HepG2 (cell line): Measurements from ENCODE around the gene EYA2. TPM values are rescaled to one million over a fixed set of nuclear protein-coding genes. Genes with fewer than 3 reads are reported as not detected.

ENCODE experiments used
- ATAC-seq: fragments of 200-7000 bp; cut with Tn5 transposase; 3 replicates; pipeline ENCODE4 v1.9.1; 2020; ENCODE audit warnings: mild to moderate bottlenecking, moderate library complexity
- BruUV-seq: library from RNA; stranded (reverse); fragments of 400-500 nt; replicated peaks from 2 replicates; lab custom pipeline; 2021; lab: Mats Ljungman, UMichigan
- CTCF ChIA-PET: fragments of 300-600 bp; formaldehyde crosslinking; extraction: SDS; loops from one replicate; lab custom pipeline; 2021; ENCODE audit warnings: low total read pairs, inconsistent platforms, low intra/inter-chr PET ratio; lab: Yijun Ruan, JAX
- POLR2A ChIA-PET: fragments of 350-600 bp; sonication (Branson Sonifier 250); formaldehyde crosslinking; loops from one replicate; lab custom pipeline; 2020; ENCODE audit warnings: antibody characterized with exemption, inconsistent platforms; lab: Yijun Ruan, JAX
- DNase-seq: peaks from one replicate; pipeline ENCODE4 v3.0.0-alpha.2; 2015; ENCODE audit warnings: low spot score
- FAIRE-seq: peaks from 3 replicates; lab custom pipeline; 2011; peaks lifted over from hg19 to GRCh38; lab: Jason Lieb, UNC
- H2AFZ ChIP-seq: one replicate; pipeline ENCODE4 v1.6.1; 2011; ENCODE audit warnings: low read length, inconsistent platforms
- H3K27ac ChIP-seq: fragments of 300-600 bp; 3 replicates; pipeline ENCODE4 v1.8.0; 2011; ENCODE audit warnings: mixed run types, mild to moderate bottlenecking, mixed read lengths, low read length, inconsistent platforms; ENCODE audit not compliant: insufficient read depth; ENCODE audit errors: extremely low read length
- H3K27me3 ChIP-seq, 2 experiments: fragments of 200-600 bp in 1 of 2; 2 replicates in 1 of 2; 3 replicates in 1 of 2; pipeline versions ENCODE4 v1.6.0 to v1.8.0; 2011; ENCODE audit warnings: low read length in 2 of 2, mild to moderate bottlenecking in 2 of 2, moderate library complexity in 2 of 2, inconsistent platforms in 1 of 2; ENCODE audit not compliant: insufficient read depth in 2 of 2, control insufficient read depth in 1 of 2
- H3K36me3 ChIP-seq, 2 experiments: fragments of 200-600 bp in 1 of 2; replicated peaks in 1 of 2; 2 replicates in 1 of 2; 3 replicates in 1 of 2; pipeline versions ENCODE4 v1.5.1 to v1.8.0; 2011; ENCODE audit warnings: low read length in 2 of 2, inconsistent platforms in 1 of 2; ENCODE audit not compliant: insufficient read depth in 2 of 2, control insufficient read depth in 1 of 2
- H3K4me1 ChIP-seq: 2 replicates; pipeline ENCODE4 v1.5.1; 2012; ENCODE audit warnings: low read length, inconsistent platforms; ENCODE audit not compliant: insufficient read depth
- H3K4me2 ChIP-seq: 2 replicates; pipeline ENCODE4 v1.6.0; 2011; ENCODE audit warnings: low read depth, low read length, inconsistent platforms
- H3K4me3 ChIP-seq, 3 experiments: fragments of 200-600 bp in 1 of 3; sonication (generic), shearing (Covaris generic) in 1 of 3; replicated peaks in 1 of 3; 2 replicates each; pipeline ENCODE4 v1.5.1; 2011 to 2016; ENCODE audit warnings: low read length in 3 of 3, inconsistent platforms in 2 of 3, low read depth in 2 of 3, mild to moderate bottlenecking in 2 of 3, control low read depth in 1 of 3, mixed read lengths in 1 of 3; ENCODE audit not compliant: insufficient read depth in 1 of 3
- H3K79me2 ChIP-seq: one replicate; pipeline ENCODE4 v1.6.1; 2011; ENCODE audit warnings: low read length, inconsistent platforms; ENCODE audit not compliant: insufficient read depth
- H3K9ac ChIP-seq: 2 replicates; pipeline ENCODE4 v1.6.0; 2011; ENCODE audit warnings: mild to moderate bottlenecking, low read depth, low read length, inconsistent platforms; ENCODE audit not compliant: insufficient read depth
- H3K9me3 ChIP-seq: 2 replicates; pipeline ENCODE4 v1.5.1; 2012; ENCODE audit warnings: mild to moderate bottlenecking, low read length
- H4K20me1 ChIP-seq: 2 replicates; pipeline ENCODE4 v1.6.0; 2011; ENCODE audit warnings: inconsistent platforms, mild to moderate bottlenecking, low read length, moderate library complexity; ENCODE audit not compliant: insufficient read depth
- DR1 ChIP-seq: sonication (generic); formaldehyde crosslinking; IDR thresholded peaks from 2 replicates; pipeline ENCODE4 v1.8.0; 2021; ENCODE audit warnings: mild to moderate bottlenecking, missing genetic modification reagents, inconsistent platforms
- GLMP ChIP-seq: sonication (generic); formaldehyde crosslinking; IDR thresholded peaks from 2 replicates; pipeline ENCODE4 v1.9.0; 2021; ENCODE audit warnings: missing genetic modification reagents, mild to moderate bottlenecking, borderline replicate concordance
- HDAC2 ChIP-seq: sonication (generic); formaldehyde crosslinking; IDR thresholded peaks from 2 replicates; pipeline ENCODE4 v1.4.0; 2020; ENCODE audit warnings: missing genetic modification reagents
- POLR2A ChIP-seq, 2 experiments: IDR thresholded peaks; 2 replicates each; pipeline ENCODE4 v1.6.1; 2011; ENCODE audit warnings: low read depth in 2 of 2, low read length in 2 of 2, mild to moderate bottlenecking in 1 of 2, moderate library complexity in 1 of 2; ENCODE audit not compliant: insufficient read depth in 1 of 2
- RARG ChIP-seq: sonication (generic); formaldehyde crosslinking; IDR thresholded peaks from 2 replicates; pipeline ENCODE4 v1.4.0; 2020; ENCODE audit warnings: low read depth, mild to moderate bottlenecking, missing genetic modification reagents
- RBM22 ChIP-seq: fragments of 200-400 bp; formaldehyde crosslinking; optimal IDR thresholded peaks from 2 replicates; pipeline ENCODE3; 2017; ENCODE audit warnings: mild to moderate bottlenecking, low read length, moderate library complexity
- ZBTB38 ChIP-seq: sonication (generic); formaldehyde crosslinking; IDR thresholded peaks from 2 replicates; pipeline ENCODE4 v1.5.1; 2020; ENCODE audit warnings: mild to moderate bottlenecking, missing genetic modification reagents
- ZNF44 ChIP-seq: sonication (generic); formaldehyde crosslinking; IDR thresholded peaks from 2 replicates; pipeline ENCODE4 v1.5.1; 2020; ENCODE audit warnings: mild to moderate bottlenecking, missing genetic modification reagents
- ZNF614 ChIP-seq: IDR thresholded peaks from 2 replicates; pipeline ENCODE4 v1.6.1; 2018; ENCODE audit warnings: missing biosample characterization, missing genetic modification reagents, inconsistent platforms, borderline replicate concordance
- ZSCAN25 ChIP-seq: sonication (generic); formaldehyde crosslinking; IDR thresholded peaks from 2 replicates; pipeline ENCODE4 v1.8.0; 2022; ENCODE audit warnings: mild to moderate bottlenecking, missing genetic modification reagents
- WGBS: methylation state at CpG from one replicate; pipeline ENCODE4 v1.1.6; 2017; ENCODE audit warnings: low lambda C conversion rate; 5-methylcytosine and 5-hydroxymethylcytosine counted together
- in situ Hi-C: cut with HindIII; loops from 2 replicates; pipeline ENCODE4 v1.10.0; 2017; ENCODE audit warnings: low pct_unique_long_range_greater_than_20kb; ENCODE audit not compliant: extremely low pct_ligation_motif_present
- intact Hi-C: fragments of 100-400 bp; cut with micrococcal nuclease; formaldehyde crosslinking; loops from one replicate; pipeline ENCODE4 v1.10.0; 2022; ENCODE audit not compliant: unreplicated experiment
- polyA plus RNA-seq, 8 experiments: library from polyadenylated mRNA; depleted of rRNA in 3 of 8; stranded (reverse) in 7 of 8; unstranded in 1 of 8; fragments of >200 nt; fragmentation: Illumina TruSeq in 4 of 8; extraction: Trizol in 4 of 8; gene quantifications; 2 replicates each; pipeline versions ENCODE4 v1.2.1 to v1.2.3, GENCODE V29; 2011 to 2016; ENCODE audit warnings: low read depth in 4 of 8, missing spikeins in 1 of 8, mixed read lengths in 1 of 8; ENCODE audit not compliant: insufficient read depth in 1 of 8
- total RNA-seq, 5 experiments: library from RNA; depleted of rRNA; stranded (reverse); fragments of >200 nt; fragmentation: Illumina TruSeq; extraction: Trizol; gene quantifications; 2 replicates each; pipeline ENCODE4 v1.2.3, GENCODE V29; 2016; ENCODE audit warnings: low read depth in 1 of 5

The EYA2 gene
- total and polyA plus RNA-seq, 2 of the 13 experiments (the other 11 are each of a cell fraction or from before 2014, with no cell fraction given), result not detected

DNA sequence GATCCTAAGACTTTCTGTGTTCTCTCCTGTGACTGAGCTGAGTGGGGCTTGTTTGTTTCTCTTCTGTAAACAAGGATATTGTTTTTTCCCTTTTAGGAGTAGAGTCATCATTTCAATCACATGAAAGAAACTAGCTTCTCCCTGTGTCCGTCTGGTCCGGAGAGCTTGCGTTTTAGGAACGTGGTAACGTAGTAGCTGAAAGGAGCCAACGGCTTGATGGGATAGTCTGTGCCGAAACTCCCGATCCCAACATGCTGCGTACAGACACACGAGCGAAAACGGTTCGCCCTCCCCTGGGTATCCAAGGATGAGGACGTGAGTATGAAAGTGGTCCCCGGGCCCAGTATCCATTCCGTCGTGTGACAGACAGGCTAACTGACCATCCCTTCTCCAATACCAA, 315.3 kb downstream of the EYA2 start:
- Histone ChIP-seq H3K27me3 (no peaks in the 10 kb centered on the region), H3K27ac (no peak overlapping the region), H3K4me3 (no peak overlapping the region), H2AFZ (no peak overlapping the region), H3K79me2 (peaks cover 2% of the 10 kb centered on the region), H4K20me1 (peaks cover 27% of the 10 kb centered on the region; the same call in 1 of the 2 replicates), H3K9ac (no peak overlapping the region), H3K4me1 (peaks cover 13% of the 10 kb centered on the region), H3K4me2 (no peak overlapping the region), H3K9me3 (no peaks in the 10 kb centered on the region), H3K36me3 (peaks cover 58 to 69% of the 10 kb centered on the region in 2 experiments)
- 97% methylated on average over 17 of the region's 17 CpGs for WGBS
- FAIRE-seq, result no peak
- ChIA-PET POLR2A (interaction anchor here (0.5 kb wide), 1 partner anchor 81 kb away, joined by 5 read pairs; no protein-coding TSS in a partner anchor), CTCF (no interaction called here)
- DNase-seq, result no peak
- in situ Hi-C loops (no loop called here), intact Hi-C loops (no loop called here)
- TSS peak; percentile 40 for BruUV-seq
- TF ChIP-seq POLR2A (IDR thresholded peaks at IDR 0.05; ENCODE audit: insufficient read depth in 1 of 2, low read depth in 2 of 2, low read length in 2 of 2) (0 out of 4 replicates have a peak, but pooled peaks of 1 of the 2 experiments have one; percentile 8), GLMP (CRISPR knock-in tag) (no peak), RBM22 (peak; percentile 82), ZBTB38 (CRISPR knock-in tag) (peak; percentile 69; the same call in 1 of the 2 replicates)
- no peak for ATAC-seq

DNA sequence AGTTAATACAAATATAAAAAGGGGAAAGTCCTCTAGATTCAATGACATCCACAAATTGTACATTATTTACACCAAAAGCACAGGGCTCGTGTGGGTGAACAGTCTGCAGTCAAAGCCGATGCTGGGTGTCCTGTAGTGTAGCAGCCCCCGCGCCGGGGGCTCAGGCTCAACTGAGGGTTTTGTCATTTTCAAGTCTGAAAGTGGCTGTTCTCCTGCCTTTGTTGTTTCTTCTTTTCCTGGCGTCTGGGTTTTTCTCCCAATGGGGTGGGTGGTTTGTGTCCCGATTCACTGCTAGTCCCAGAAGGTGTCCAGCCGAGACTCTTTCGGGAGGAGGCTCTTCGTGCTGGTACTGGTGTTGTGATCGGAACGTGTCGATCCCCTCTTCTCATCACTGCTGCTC, 315.8 kb downstream of the EYA2 start:
- H3K4me3 ChIP-seq, result no peak overlapping the region
- BruUV-seq, result no TSS peak
- CTCF ChIA-PET, result no interaction called here
- peaks cover 27% of the 10 kb centered on the region; the same call in 1 of the 2 replicates for H4K20me1 ChIP-seq
- H3K36me3 ChIP-seq, result peaks cover 61 to 73% of the 10 kb centered on the region in 2 experiments
- H3K9me3 ChIP-seq, result no peaks in the 10 kb centered on the region
- 97% methylated on average over 13 of the region's 13 CpGs for WGBS
- H3K4me2 ChIP-seq, result no peak overlapping the region
- FAIRE-seq (no peak), ATAC-seq (no peak), DNase-seq (no peak)
- H3K27ac ChIP-seq, result no peak overlapping the region
- intact Hi-C loops, result no loop called here
- POLR2A ChIA-PET, result no interaction called here
- in situ Hi-C loops, result no loop called here
- H3K27me3 ChIP-seq, result no peaks in the 10 kb centered on the region
- H3K9ac ChIP-seq, result no peak overlapping the region
- no peak for TF ChIP-seq RARG (CRISPR knock-in tag)
- no peak for TF ChIP-seq ZSCAN25 (CRISPR knock-in tag)
- no peak for TF ChIP-seq HDAC2 (CRISPR knock-in tag)
- TF ChIP-seq ZNF614, result no peak
- no peak for TF ChIP-seq ZNF44
- TF ChIP-seq DR1 (CRISPR knock-in tag), result no peak
- H2AFZ ChIP-seq, result no peak overlapping the region
- H3K4me1 ChIP-seq, result peaks cover 12% of the 10 kb centered on the region
- peaks cover 2% of the 10 kb centered on the region for H3K79me2 ChIP-seq
